ENCODE results near the gene GPHN.

GRCh38 chr14:66974397-66975025 lies 466.6 kb downstream of the GPHN start:
- TF ChIP-seq POLR2A (IDR thresholded peaks at IDR 0.05; ENCODE audit: low read length) (no peak), CTCF (IDR thresholded peaks at IDR 0.05) (no peak), REST (IDR thresholded peaks at IDR 0.05) (no peak), RNF2 (IDR thresholded peaks at IDR 0.05; ENCODE audit: borderline replicate concordance, low read depth) (no peak), RFX5 (IDR thresholded peaks at IDR 0.05) (no peak), NPAS2 (CRISPR knock-in tag; IDR thresholded peaks at IDR 0.05; ENCODE audit: borderline replicate concordance) (no peak)

Data from A549 (cell line).